ENCODE results near the gene PLCB3. TPM values are rescaled to one million over a fixed set of nuclear protein-coding genes. Genes with fewer than 3 reads are reported as not detected.
A peak's percentile ranks its signal among the peaks of the same experiment; 100 is the strongest.

PLCB3 gene
- total and polyA plus RNA-seq, 2 of the 13 experiments (the other 11 are each of a cell fraction or from before 2014, with no cell fraction given) = 7.5 to 13.8 TPM

DNA sequence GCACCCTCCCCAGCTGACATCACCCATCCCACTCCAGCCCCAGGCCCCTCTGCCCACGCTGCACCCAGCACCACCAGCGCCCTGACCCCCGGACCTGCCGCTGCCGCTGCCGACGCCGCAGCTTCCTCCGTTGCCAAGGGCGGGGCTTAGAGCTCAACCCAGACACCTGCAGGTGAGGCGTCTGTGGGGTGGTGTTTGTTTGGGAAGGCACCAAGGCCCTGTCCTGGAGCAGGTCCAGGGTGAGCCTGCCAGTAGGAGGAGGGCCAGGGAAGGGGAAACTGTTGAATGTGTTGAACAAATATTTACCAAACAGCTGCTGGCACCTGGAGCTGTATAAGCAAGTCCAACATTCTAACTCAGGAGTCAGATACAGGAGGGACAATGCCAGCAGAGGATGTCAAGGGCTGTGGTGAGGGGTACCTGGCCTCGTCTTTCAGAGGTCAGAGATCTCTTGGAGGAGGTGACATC, 13.8 kb upstream of the PLCB3 start (continued):
- TF ChIP-seq MTA1 (CRISPR knock-in tag; IDR thresholded peaks at IDR 0.05; ENCODE audit: borderline replicate concordance) (peak; percentile 76; the same call in 1 of the 2 replicates), ZNF468 (CRISPR knock-in tag; IDR thresholded peaks at IDR 0.05) (no peak), XBP1 (CRISPR knock-in tag; IDR thresholded peaks at IDR 0.05) (no peak), ZMAT3 (CRISPR knock-in tag; conservative IDR thresholded peaks at IDR 0.05) (0 out of 2 replicates have a peak, but pooled peaks have one; percentile 43), PHB2 (IDR thresholded peaks at IDR 0.05; ENCODE audit: partially characterized antibody) (no peak), IRF2 (CRISPR knock-in tag; IDR thresholded peaks at IDR 0.05) (peak; percentile 54; the same call in 1 of the 2 replicates), EED (CRISPR knock-in tag; IDR thresholded peaks at IDR 0.05) (no peak), RAD51 (IDR thresholded peaks at IDR 0.05; ENCODE audit: borderline replicate concordance) (no peak), HNRNPH1 (optimal IDR thresholded peaks at IDR 0.05; ENCODE audit: low read depth, low read length) (no peak), HMG20A (CRISPR knock-in tag; IDR thresholded peaks at IDR 0.05; ENCODE audit: borderline replicate concordance) (no peak; the same call in 1 of the 2 replicates), ZNF572 (CRISPR knock-in tag; IDR thresholded peaks at IDR 0.05) (no peak), ZNF274 (CRISPR knock-in tag; IDR thresholded peaks at IDR 0.05) (0 out of 2 replicates have a peak, but pooled peaks have one; percentile 26), ETV6 (CRISPR knock-in tag; conservative IDR thresholded peaks at IDR 0.05) (no peak), TMF1 (CRISPR knock-in tag; IDR thresholded peaks at IDR 0.05; ENCODE audit: low read depth) (no peak), ATAD3A (CRISPR knock-in tag; IDR thresholded peaks at IDR 0.05) (no peak), NKX3-1 (CRISPR knock-in tag; IDR thresholded peaks at IDR 0.05) (no peak), ZNF816 (CRISPR knock-in tag; IDR thresholded peaks at IDR 0.05; ENCODE audit: borderline replicate concordance) (no peak), CBX2 (IDR thresholded peaks at IDR 0.05; ENCODE audit: low read depth, low read length) (no peak), CBX2 (CRISPR knock-in tag; IDR thresholded peaks at IDR 0.05; ENCODE audit: low read depth) (no peak), NRL (CRISPR knock-in tag; IDR thresholded peaks at IDR 0.05; ENCODE audit: borderline replicate concordance) (peak; percentile 67; the same call in 1 of the 2 replicates), GABPB1 (CRISPR knock-in tag; IDR thresholded peaks at IDR 0.05) (peak; percentile 61), SMARCC2 (IDR thresholded peaks at IDR 0.05) (no peak), HES4 (CRISPR knock-in tag; IDR thresholded peaks at IDR 0.05; ENCODE audit: borderline replicate concordance) (no peak), MAFG (CRISPR knock-in tag; IDR thresholded peaks at IDR 0.05) (no peak), CHD4 (IDR thresholded peaks at IDR 0.05; ENCODE audit: borderline replicate concordance, low read length) (0 out of 2 replicates have a peak, but pooled peaks have one; percentile 65), ZNF75D (CRISPR knock-in tag; IDR thresholded peaks at IDR 0.05; ENCODE audit: borderline replicate concordance) (no peak), ZNF253 (CRISPR knock-in tag; IDR thresholded peaks at IDR 0.05; ENCODE audit: borderline replicate concordance) (no peak), ZNF24 (IDR thresholded peaks at IDR 0.05) (no peak), NONO (IDR thresholded peaks at IDR 0.05) (no peak), NONO (CRISPR knock-in tag; conservative IDR thresholded peaks at IDR 0.05) (peak; percentile 85)
- TF ChIP-seq, protein P1, sequence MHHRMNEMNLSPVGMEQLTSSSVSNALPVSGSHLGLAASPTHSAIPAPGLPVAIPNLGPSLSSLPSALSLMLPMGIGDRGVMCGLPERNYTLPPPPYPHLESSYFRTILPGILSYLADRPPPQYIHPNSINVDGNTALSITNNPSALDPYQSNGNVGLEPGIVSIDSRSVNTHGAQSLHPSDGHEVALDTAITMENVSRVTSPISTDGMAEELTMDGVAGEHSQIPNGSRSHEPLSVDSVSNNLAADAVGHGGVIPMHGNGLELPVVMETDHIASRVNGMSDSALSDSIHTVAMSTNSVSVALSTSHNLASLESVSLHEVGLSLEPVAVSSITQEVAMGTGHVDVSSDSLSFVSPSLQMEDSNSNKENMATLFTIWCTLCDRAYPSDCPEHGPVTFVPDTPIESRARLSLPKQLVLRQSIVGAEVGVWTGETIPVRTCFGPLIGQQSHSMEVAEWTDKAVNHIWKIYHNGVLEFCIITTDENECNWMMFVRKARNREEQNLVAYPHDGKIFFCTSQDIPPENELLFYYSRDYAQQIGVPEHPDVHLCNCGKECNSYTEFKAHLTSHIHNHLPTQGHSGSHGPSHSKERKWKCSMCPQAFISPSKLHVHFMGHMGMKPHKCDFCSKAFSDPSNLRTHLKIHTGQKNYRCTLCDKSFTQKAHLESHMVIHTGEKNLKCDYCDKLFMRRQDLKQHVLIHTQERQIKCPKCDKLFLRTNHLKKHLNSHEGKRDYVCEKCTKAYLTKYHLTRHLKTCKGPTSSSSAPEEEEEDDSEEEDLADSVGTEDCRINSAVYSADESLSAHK (CRISPR knock-in tag; IDR thresholded peaks at IDR 0.05; ENCODE audit: borderline replicate concordance) = no peak
- TF ChIP-seq, protein P2, sequence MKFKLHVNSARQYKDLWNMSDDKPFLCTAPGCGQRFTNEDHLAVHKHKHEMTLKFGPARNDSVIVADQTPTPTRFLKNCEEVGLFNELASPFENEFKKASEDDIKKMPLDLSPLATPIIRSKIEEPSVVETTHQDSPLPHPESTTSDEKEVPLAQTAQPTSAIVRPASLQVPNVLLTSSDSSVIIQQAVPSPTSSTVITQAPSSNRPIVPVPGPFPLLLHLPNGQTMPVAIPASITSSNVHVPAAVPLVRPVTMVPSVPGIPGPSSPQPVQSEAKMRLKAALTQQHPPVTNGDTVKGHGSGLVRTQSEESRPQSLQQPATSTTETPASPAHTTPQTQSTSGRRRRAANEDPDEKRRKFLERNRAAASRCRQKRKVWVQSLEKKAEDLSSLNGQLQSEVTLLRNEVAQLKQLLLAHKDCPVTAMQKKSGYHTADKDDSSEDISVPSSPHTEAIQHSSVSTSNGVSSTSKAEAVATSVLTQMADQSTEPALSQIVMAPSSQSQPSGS (CRISPR knock-in tag; IDR thresholded peaks at IDR 0.05) = peak; percentile 25; the same call in 1 of the 2 replicates
